ENCODE results near the gene TSEN54.

GRCh38 chr17:75511610-75512575 lies 4.4 kb upstream of the TSEN54 start:
- TF ChIP-seq, protein P1, sequence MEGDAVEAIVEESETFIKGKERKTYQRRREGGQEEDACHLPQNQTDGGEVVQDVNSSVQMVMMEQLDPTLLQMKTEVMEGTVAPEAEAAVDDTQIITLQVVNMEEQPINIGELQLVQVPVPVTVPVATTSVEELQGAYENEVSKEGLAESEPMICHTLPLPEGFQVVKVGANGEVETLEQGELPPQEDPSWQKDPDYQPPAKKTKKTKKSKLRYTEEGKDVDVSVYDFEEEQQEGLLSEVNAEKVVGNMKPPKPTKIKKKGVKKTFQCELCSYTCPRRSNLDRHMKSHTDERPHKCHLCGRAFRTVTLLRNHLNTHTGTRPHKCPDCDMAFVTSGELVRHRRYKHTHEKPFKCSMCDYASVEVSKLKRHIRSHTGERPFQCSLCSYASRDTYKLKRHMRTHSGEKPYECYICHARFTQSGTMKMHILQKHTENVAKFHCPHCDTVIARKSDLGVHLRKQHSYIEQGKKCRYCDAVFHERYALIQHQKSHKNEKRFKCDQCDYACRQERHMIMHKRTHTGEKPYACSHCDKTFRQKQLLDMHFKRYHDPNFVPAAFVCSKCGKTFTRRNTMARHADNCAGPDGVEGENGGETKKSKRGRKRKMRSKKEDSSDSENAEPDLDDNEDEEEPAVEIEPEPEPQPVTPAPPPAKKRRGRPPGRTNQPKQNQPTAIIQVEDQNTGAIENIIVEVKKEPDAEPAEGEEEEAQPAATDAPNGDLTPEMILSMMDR (conservative IDR thresholded peaks at IDR 0.05; ENCODE audit: low read depth, low read length) = no peak
- no peak for TF ChIP-seq EZH2 (IDR thresholded peaks at IDR 0.05; ENCODE audit: borderline replicate concordance, low read depth, low read length, poor library complexity, severe bottlenecking)

Measured in A673 (cell line).